Mesenchymal stem cell (in vitro differentiated cells and primary cell): ENCODE measurements around the gene TSEN54.

Source experiments
- DNase-seq: peaks from one replicate; pipeline ENCODE4 v3.0.0-alpha.2; 2013
- H2AFZ ChIP-seq: one replicate; pipeline ENCODE4 v1.6.1; 2013; ENCODE audit warnings: low read depth, mild to moderate bottlenecking, control low read depth, inconsistent platforms, low read length, moderate library complexity
- H2AK5ac ChIP-seq: 2 replicates; pipeline ENCODE4 v1.6.1; 2013; ENCODE audit warnings: low read length, moderate library complexity, mild to moderate bottlenecking, inconsistent platforms; ENCODE audit not compliant: severe bottlenecking
- H2BK120ac ChIP-seq: one replicate; pipeline ENCODE4 v1.6.1; 2013; ENCODE audit warnings: low read depth, mild to moderate bottlenecking, inconsistent platforms, low read length, moderate library complexity
- H2BK12ac ChIP-seq, 2 experiments: one replicate each; pipeline ENCODE4 v1.6.1; 2013; ENCODE audit warnings: inconsistent platforms in 2 of 2, low read length in 2 of 2, mild to moderate bottlenecking in 2 of 2, moderate library complexity in 2 of 2, control low read depth in 1 of 2
- H2BK15ac ChIP-seq: one replicate; pipeline ENCODE4 v1.6.1; 2013; ENCODE audit warnings: mild to moderate bottlenecking, low read depth, inconsistent platforms; ENCODE audit not compliant: poor library complexity, severe bottlenecking
- H2BK5ac ChIP-seq: 2 replicates; pipeline ENCODE4 v1.6.1; 2013; ENCODE audit warnings: low read depth, mild to moderate bottlenecking, low read length, control low read depth, inconsistent platforms; ENCODE audit not compliant: poor library complexity, severe bottlenecking
- H3K14ac ChIP-seq, 2 experiments: one replicate each; pipeline ENCODE4 v1.6.1; 2013; ENCODE audit warnings: inconsistent platforms in 2 of 2, low read length in 2 of 2, control low read depth in 1 of 2, mild to moderate bottlenecking in 1 of 2, moderate library complexity in 1 of 2
- H3K18ac ChIP-seq, 2 experiments: one replicate each; pipeline ENCODE4 v1.6.1; 2013; ENCODE audit warnings: inconsistent platforms in 2 of 2, low read length in 2 of 2, control low read depth in 1 of 2, low read depth in 1 of 2, mild to moderate bottlenecking in 1 of 2
- H3K23ac ChIP-seq, 2 experiments: one replicate each; pipeline ENCODE4 v1.6.1; 2013; ENCODE audit warnings: inconsistent platforms in 2 of 2, low read length in 2 of 2, mild to moderate bottlenecking in 2 of 2, moderate library complexity in 2 of 2, control low read depth in 1 of 2
- H3K27ac ChIP-seq: 2 replicates; pipeline ENCODE4 v1.5.1; 2013; ENCODE audit warnings: mild to moderate bottlenecking, moderate library complexity, low read length, control low read depth, inconsistent platforms; ENCODE audit not compliant: poor library complexity, severe bottlenecking
- H3K27me3 ChIP-seq, 2 experiments: 2 replicates each; pipeline versions ENCODE4 v1.6.1 to v1.7.0; 2013; ENCODE audit warnings: low read length in 2 of 2, mild to moderate bottlenecking in 2 of 2, moderate library complexity in 2 of 2, control low read depth in 1 of 2, inconsistent platforms in 1 of 2; ENCODE audit not compliant: control insufficient read depth in 1 of 2, insufficient read depth in 1 of 2
- H3K36me3 ChIP-seq, 2 experiments: 2 replicates each; pipeline versions ENCODE4 v1.6.1 to v1.7.0; 2013; ENCODE audit warnings: low read length in 2 of 2, control low read depth in 1 of 2, inconsistent platforms in 1 of 2, low read depth in 1 of 2, mild to moderate bottlenecking in 1 of 2; ENCODE audit not compliant: insufficient read depth in 2 of 2, control insufficient read depth in 1 of 2
- H3K4ac ChIP-seq, 2 experiments: one replicate each; pipeline ENCODE4 v1.6.1; 2013; ENCODE audit warnings: inconsistent platforms in 2 of 2, low read length in 2 of 2, mild to moderate bottlenecking in 2 of 2, moderate library complexity in 2 of 2, control low read depth in 1 of 2, low read depth in 1 of 2
- H3K4me1 ChIP-seq: 2 replicates; pipeline ENCODE4 v1.6.1; 2013; ENCODE audit warnings: low read depth, low read length, control low read depth; ENCODE audit not compliant: control insufficient read depth, insufficient read depth
- H3K4me2 ChIP-seq: 2 replicates; pipeline ENCODE4 v1.6.1; 2013; ENCODE audit warnings: low read length, mild to moderate bottlenecking, inconsistent platforms; ENCODE audit not compliant: poor library complexity, severe bottlenecking
- H3K4me3 ChIP-seq, 2 experiments: 2 replicates each; pipeline versions ENCODE4 v1.5.1 to v1.7.0; 2013; ENCODE audit warnings: low read length in 2 of 2, mild to moderate bottlenecking in 2 of 2, control low read depth in 1 of 2, low read depth in 1 of 2; ENCODE audit not compliant: insufficient read depth in 1 of 2
- H3K79me1 ChIP-seq: replicated peaks from 2 replicates; pipeline ENCODE4 v1.6.1; 2013; ENCODE audit warnings: mild to moderate bottlenecking, control low read depth, low read length, inconsistent platforms; ENCODE audit not compliant: poor library complexity, severe bottlenecking
- H3K9ac ChIP-seq: 2 replicates; pipeline ENCODE4 v1.7.0; 2013; ENCODE audit warnings: mild to moderate bottlenecking, low read length, moderate library complexity
- H3K9me3 ChIP-seq: 2 replicates; pipeline ENCODE4 v1.7.0; 2013; ENCODE audit warnings: mild to moderate bottlenecking, low read length; ENCODE audit not compliant: control insufficient read depth
- H4K8ac ChIP-seq: one replicate; pipeline ENCODE4 v1.6.1; 2013; ENCODE audit warnings: inconsistent platforms, mild to moderate bottlenecking, low read length, moderate library complexity
- H4K91ac ChIP-seq: one replicate; pipeline ENCODE4 v1.6.1; 2013; ENCODE audit warnings: mild to moderate bottlenecking, low read length, inconsistent platforms
- WGBS: methylation state at CpG from one replicate; pipeline ENCODE4 v1.1.7; 2013; ENCODE audit warnings: mixed read lengths; 5-methylcytosine and 5-hydroxymethylcytosine counted together

TSEN54 gene

GRCh38 chr17:75478508-75478907 is 37.8 kb upstream of the TSEN54 start:
- peak overlapping the region; percentile 36 for H4K8ac ChIP-seq
- no peak overlapping the region for H2AFZ ChIP-seq
- H2BK120ac ChIP-seq = no peak overlapping the region
- H3K23ac ChIP-seq = peak overlapping the region in 1 of 2 experiments; percentile 70
- no peak overlapping the region for H2BK12ac ChIP-seq
- H2BK5ac ChIP-seq = no peak overlapping the region
- no peak overlapping the region for H4K91ac ChIP-seq
- H3K36me3 ChIP-seq = peaks cover 1 to 45% of the 10 kb centered on the region in 2 experiments
- H3K27me3 ChIP-seq = no peaks in the 10 kb centered on the region
- H3K79me1 ChIP-seq = peaks cover 45% of the 10 kb centered on the region
- H2BK15ac ChIP-seq = no peak overlapping the region
- no peak overlapping the region for H3K18ac ChIP-seq
- H3K9ac ChIP-seq = no peak overlapping the region
- H3K4me3 ChIP-seq = no peak overlapping the region
- H3K27ac ChIP-seq = no peak overlapping the region
- H3K4ac ChIP-seq = no peak overlapping the region
- H3K4me2 ChIP-seq = no peak overlapping the region
- DNase-seq = no peak
- H3K14ac ChIP-seq = no peak overlapping the region
- no peak overlapping the region for H2AK5ac ChIP-seq
- WGBS = 62% methylated on average over 7 of the region's 7 CpGs
- no peaks in the 10 kb centered on the region for H3K9me3 ChIP-seq
- peaks cover 26% of the 10 kb centered on the region for H3K4me1 ChIP-seq

GRCh38 chr17:75480281-75480680 is 36.0 kb upstream of the TSEN54 start:
- no peaks in the 10 kb centered on the region for H3K9me3 ChIP-seq
- no peak overlapping the region for H3K4me3 ChIP-seq
- DNase-seq = no peak
- H2BK12ac ChIP-seq = no peak overlapping the region
- no peak overlapping the region for H2BK5ac ChIP-seq
- no peak overlapping the region for H3K4me2 ChIP-seq
- no peak overlapping the region for H4K8ac ChIP-seq
- H3K79me1 ChIP-seq = peaks cover 53% of the 10 kb centered on the region
- H2AK5ac ChIP-seq = no peak overlapping the region
- WGBS = 94% methylated on average over 5 of the region's 6 CpGs
- no peak overlapping the region for H3K4ac ChIP-seq
- H3K36me3 ChIP-seq = peaks cover 0 to 39% of the 10 kb centered on the region in 2 experiments
- no peak overlapping the region for H4K91ac ChIP-seq
- H2BK120ac ChIP-seq = no peak overlapping the region
- no peak overlapping the region for H2AFZ ChIP-seq
- H3K9ac ChIP-seq = no peak overlapping the region
- no peak overlapping the region for H2BK15ac ChIP-seq
- no peak overlapping the region for H3K18ac ChIP-seq
- no peak overlapping the region for H3K14ac ChIP-seq
- peak overlapping the region in 1 of 2 experiments; percentile 11 for H3K23ac ChIP-seq
- no peak overlapping the region for H3K27ac ChIP-seq
- peaks cover 20% of the 10 kb centered on the region for H3K4me1 ChIP-seq
- H3K27me3 ChIP-seq = no peaks in the 10 kb centered on the region

- Histone ChIP-seq H2BK12ac (no peak overlapping the region), H3K9me3 (no peaks in the 10 kb centered on the region), H3K9ac (no peak overlapping the region), H3K4me1 (peaks cover 13% of the 10 kb centered on the region), H2BK120ac (no peak overlapping the region), H3K27ac (no peak overlapping the region), H3K4ac (no peak overlapping the region), H4K8ac (no peak overlapping the region), H3K36me3 (peaks cover 3 to 39% of the 10 kb centered on the region in 2 experiments), H3K79me1 (peaks cover 56% of the 10 kb centered on the region), H2AFZ (no peak overlapping the region), H2AK5ac (peak overlapping the region; percentile 24), H3K4me3 (no peak overlapping the region), H3K4me2 (no peak overlapping the region), H3K18ac (no peak overlapping the region), H3K14ac (no peak overlapping the region), H2BK15ac (no peak overlapping the region), H4K91ac (no peak overlapping the region), H3K27me3 (no peaks in the 10 kb centered on the region), H3K23ac (no peak overlapping the region), H2BK5ac (no peak overlapping the region)
- DNase-seq = no peak
- 89% methylated on average over 12 of the region's 13 CpGs for whole genome bisulfite sequencing
Observed at GRCh38 chr17:75481194-75482068, 34.9 kb upstream of the TSEN54 start.

- no peak overlapping the region for H3K23ac ChIP-seq
- WGBS = 93% methylated on average over 13 of the region's 16 CpGs
- no peak overlapping the region for H2AFZ ChIP-seq
- H3K9ac ChIP-seq = no peak overlapping the region
- H2AK5ac ChIP-seq = no peak overlapping the region
- peaks cover 52% of the 10 kb centered on the region for H3K79me1 ChIP-seq
- H3K4me3 ChIP-seq = no peak overlapping the region
- no peaks in the 10 kb centered on the region for H3K27me3 ChIP-seq
- H3K4me2 ChIP-seq = no peak overlapping the region
- no peak overlapping the region for H3K27ac ChIP-seq
- H3K9me3 ChIP-seq = no peaks in the 10 kb centered on the region
- H2BK5ac ChIP-seq = no peak overlapping the region
- no peak overlapping the region for H4K91ac ChIP-seq
- no peak overlapping the region for H2BK12ac ChIP-seq
- H3K4ac ChIP-seq = no peak overlapping the region
- DNase-seq = no peak
- no peak overlapping the region for H2BK15ac ChIP-seq
- H2BK120ac ChIP-seq = no peak overlapping the region
- H3K14ac ChIP-seq = no peak overlapping the region
- H3K36me3 ChIP-seq = peaks cover 4 to 39% of the 10 kb centered on the region in 2 experiments
- H3K18ac ChIP-seq = no peak overlapping the region
- H4K8ac ChIP-seq = no peak overlapping the region
- H3K4me1 ChIP-seq = peaks cover 17% of the 10 kb centered on the region
Observed at GRCh38 chr17:75482098-75482942, 34.0 kb upstream of the TSEN54 start.
